ENCODE results near the gene SST.

Gene SST

DNA sequence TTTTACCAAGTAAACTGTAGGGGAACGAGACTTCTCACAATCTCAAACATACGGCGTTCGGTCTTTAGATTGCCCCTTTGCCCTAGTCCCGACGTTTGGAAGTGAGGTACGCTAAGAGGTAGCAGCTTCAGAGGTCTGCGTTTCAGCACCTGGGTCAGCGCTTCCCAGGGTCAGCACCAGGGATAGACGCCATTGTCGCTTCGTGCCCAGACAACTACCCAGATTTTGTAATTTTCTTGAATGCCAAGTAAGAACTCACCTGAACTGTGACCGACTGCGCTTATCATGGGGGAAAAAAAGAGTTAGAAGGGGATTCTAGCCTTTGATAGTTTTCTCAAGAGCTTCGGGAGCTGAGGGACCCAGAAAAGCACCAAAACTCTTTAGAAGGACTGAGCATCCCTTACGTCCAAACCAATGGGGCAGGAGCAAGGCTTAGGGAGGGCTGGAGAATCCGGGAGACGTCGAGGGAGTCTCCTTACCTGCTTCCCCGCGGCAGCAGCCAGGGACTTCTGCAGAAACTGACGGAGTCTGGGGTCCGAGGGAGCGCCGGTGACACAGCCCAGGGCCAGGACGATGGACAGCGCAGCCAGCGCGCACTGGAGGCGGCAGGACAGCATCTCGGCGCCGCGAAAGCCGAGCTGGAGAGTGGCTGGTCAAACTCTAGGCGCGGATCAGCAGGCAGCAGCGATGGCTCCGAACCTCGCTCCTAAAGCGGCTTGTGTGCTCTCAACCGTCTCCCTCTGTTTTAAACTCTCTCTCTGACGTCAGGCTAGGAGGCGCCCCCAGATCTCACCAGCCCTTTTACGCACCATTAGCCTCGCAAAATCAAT, at the start of gene SST:
SST (minus strand) TSS at position 720 of the 830 bp plus-strand sequence; CDS start at position 617, 103 bp downstream.
- DNase-seq (ENCODE audit: low read depth) = peak; percentile 26

DNA sequence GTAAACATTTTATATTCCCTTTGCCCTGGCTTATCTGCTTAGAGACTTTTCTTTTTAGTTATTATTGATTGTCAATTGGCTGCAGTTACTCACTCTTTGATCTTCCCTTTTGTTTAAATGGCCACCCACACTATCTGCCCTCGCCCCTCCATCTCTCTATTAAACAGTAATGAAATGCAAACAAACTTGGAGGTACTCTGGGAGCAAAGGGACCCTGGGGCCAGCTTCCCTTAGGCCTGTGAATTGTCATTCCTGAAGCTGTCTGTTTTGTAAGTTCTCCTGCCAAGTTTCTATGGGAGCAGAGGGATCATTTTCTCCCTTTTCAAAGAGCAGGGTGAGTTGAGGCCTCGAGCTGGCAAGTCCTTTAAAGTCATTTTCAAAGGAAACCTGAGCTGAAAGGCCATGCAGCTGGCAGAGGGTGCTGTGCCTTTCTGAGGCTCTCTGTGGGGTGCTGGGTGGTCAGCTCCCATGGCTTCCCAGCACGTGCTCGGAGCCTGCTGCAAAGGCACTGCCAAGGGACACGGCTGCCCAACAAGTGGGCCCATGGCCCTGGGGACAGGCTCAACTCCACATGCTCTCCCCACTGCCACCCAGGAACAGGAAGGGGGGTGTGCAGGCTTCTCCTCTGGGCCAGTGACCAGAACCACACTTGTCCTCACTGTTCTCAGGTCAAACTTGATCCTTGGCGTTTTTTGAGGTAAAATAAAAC, 49.6 kb upstream of the SST start:
- no peak for DNase-seq (ENCODE audit: low read depth)

GRCh38 chr3:187718802-187719201, 48.6 kb upstream of the SST start:
- no peak for DNase-seq (ENCODE audit: low read depth)

GRCh38 chr3:187717572-187717971, 47.4 kb upstream of the SST start:
- no peak for DNase-seq (ENCODE audit: low read depth)

DNA sequence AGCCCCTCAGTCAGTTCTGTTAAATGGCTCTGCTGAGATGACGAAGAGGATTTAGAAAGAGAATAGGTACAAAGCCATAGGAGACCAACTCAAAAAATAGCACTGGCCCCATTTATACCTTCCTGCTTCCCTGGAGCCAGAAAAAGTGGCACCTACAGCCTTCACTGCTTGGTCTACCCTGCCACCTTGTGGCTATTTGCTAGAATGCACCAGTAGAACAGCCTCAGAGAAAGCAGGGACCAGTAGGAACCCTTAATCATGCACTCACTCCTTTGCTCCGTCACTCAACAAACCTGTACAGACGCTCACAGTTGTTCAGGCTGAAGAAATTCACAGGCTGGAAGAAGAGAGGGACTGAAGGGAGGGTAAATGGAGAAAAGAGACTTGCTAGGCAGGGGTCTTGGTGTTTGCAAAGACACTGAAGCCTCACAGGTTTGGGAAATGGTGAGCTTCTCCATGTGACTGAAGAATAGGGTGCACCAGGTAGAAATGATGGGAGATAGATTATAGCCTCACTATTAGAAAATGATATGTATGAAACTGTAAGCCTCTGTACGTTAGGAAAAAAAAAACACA, 44.3 kb upstream of the SST start:
- DNase-seq (ENCODE audit: low read depth) = peak; percentile 51

DNA sequence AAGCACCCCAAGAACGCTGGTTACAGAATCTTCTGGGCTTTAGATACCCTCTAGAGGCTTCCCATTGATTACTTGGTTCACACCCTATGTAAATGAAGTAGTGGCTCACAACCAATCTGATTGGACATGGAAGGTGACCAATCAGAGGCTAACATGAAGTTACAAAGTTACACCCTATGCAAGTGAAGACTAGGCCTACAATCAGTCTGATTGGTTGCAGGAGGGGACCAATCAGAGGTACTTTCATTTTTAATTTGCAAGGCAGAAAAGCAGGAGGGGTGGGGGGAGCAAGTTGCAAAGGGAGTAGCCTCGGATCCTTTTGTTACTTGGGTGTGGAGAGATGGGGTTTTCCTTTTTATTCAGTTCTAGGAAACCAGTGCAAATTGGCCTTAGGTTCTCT, 43.3 kb upstream of the SST start:
- DNase-seq (ENCODE audit: low read depth) = no peak

DNA sequence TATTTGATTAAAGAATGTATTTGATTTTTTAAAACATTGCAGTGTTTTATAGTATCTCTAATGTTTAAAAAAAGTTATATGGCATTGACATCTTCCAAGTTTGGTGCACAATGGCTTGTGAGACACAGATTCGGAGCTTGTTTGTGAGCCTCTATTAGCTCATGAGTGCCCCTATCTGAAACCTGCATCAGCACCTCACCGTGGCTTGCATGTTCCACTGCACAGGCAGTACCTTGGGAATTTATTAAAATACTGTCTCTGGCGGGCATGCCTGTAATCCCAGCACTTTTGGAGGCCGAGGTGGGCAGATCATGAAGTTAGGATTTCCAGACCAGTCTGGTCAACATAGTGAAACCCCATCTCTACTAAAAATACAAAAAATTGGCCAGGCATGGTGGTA, 39.0 kb upstream of the SST start:
- no peak for DNase-seq (ENCODE audit: low read depth)

DNA sequence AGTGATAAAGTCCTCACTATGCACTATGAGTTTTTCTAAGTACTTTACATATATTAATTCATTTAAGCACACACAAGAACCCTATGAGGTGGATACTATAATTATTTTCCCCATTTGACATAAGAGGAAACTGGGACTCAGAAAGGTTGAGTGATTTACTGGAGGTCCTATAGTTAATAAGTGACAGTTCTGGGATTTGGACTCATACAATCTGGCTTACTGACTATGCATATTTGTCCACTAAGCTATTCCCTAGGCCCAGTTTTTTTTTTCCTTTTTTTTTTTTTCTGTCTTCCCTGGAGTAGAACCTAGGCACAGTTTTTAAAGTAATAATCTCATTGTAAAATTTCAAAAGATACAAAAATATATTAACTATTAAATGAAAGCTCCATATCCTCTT, 38.5 kb upstream of the SST start:
- DNase-seq (ENCODE audit: low read depth) = no peak

DNA sequence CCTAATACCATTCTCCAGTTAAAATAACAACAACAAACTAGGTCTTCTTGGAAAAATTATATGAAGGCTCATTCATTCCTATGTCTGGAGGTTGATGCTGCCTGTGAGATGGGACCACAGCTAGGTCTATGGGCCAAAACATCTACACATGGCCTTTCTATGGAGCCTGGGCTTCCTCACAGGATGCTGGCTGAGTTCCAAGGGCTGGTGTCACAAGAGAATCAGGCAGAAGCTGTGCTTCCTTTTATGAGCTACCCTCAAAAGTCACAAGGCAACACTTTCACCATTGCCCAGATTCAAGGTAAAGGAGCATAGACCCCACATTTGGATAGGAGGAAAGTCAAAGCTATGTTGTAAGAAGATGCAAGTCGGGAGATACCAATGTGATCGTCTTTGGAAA, 36.8 kb upstream of the SST start:
- no peak for DNase-seq (ENCODE audit: low read depth)

- DNase-seq (ENCODE audit: low read depth) = no peak
Observed at GRCh38 chr3:187705164-187705563, 35.0 kb upstream of the SST start.

- no peak for DNase-seq (ENCODE audit: low read depth)
Observed at GRCh38 chr3:187702507-187703033, 32.4 kb upstream of the SST start, which contains the start of gene RTP2. Gene RTP2, minus strand, starts transcription at chr3:187702557. Its CDS starts 429 bp downstream, at chr3:187702128.

GRCh38 chr3:187700249-187700648, 30.1 kb upstream of the SST start:
- no peak for DNase-seq (ENCODE audit: low read depth)

- no peak for DNase-seq (ENCODE audit: low read depth)
Observed at GRCh38 chr3:187698499-187699399, 28.6 kb upstream of the SST start.

DNA sequence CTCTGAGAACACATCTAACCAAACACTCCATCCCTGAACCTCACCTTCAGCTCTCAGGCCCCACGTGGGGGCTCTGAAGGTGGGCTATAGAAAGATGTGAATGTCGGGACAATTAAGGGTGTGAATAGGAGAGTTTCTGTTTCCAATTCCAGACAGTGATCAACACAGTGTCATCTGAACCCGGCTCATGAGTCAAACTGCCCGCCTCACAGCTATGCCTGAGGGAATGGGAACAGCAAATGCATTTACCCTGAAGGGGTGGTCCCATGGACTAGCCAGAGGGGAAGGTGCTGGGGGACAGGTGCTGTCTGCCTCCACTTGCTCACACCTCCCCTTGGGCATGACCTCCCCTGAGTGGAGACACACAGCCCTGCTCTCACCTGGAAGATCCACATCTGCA, 25.8 kb upstream of the SST start:
- no peak for DNase-seq (ENCODE audit: low read depth)

- DNase-seq (ENCODE audit: low read depth) = no peak
Observed at GRCh38 chr3:187695449-187695848, 25.3 kb upstream of the SST start.

- DNase-seq (ENCODE audit: low read depth) = no peak
Observed at GRCh38 chr3:187694801-187695200, 24.6 kb upstream of the SST start.

- DNase-seq (ENCODE audit: low read depth) = no peak
Observed at GRCh38 chr3:187693431-187693830, 23.2 kb upstream of the SST start.

GRCh38 chr3:187689984-187690383, 19.8 kb upstream of the SST start:
- DNase-seq (ENCODE audit: low read depth) = no peak

- DNase-seq (ENCODE audit: low read depth) = no peak
Observed at GRCh38 chr3:187686621-187687273, 16.6 kb upstream of the SST start.

DNA sequence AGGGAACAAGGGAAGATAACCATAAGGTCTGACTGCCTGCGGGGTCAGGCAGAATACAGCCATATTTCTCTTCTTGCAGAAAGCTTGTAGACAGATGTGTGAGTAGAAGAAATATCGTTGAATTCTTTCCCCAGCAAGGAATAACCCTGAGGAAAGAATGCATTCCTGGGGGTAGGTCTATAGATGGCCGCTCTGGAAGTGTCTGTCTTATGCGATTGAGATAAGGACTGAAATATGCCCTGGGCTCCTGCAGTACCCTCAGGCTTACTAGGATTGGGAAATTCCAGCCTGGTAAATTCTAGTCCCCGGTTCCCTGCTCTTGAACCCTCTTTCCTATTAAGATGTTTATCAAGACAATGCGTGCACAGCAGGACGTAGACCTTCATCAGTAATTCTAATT, 15.8 kb upstream of the SST start:
- no peak for DNase-seq (ENCODE audit: low read depth)

DNA sequence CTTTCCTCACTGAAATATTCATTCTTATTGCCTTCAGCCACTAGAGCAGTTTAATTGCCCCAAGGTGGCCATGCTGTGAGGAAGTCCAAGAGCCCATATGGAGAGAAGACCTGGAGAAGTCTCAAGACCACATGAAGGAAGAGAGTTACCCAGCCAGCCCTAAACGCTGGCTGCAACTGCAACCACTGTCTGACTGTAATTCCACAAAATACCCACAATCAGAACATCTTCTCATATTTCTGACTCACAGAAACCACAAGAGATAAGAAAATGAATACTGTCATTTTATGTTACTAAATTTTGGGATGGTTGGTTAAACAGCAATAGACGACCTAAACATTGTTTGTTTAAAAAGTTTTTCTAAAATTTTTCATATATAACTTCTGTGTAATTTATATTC, 14.7 kb upstream of the SST start:
- DNase-seq (ENCODE audit: low read depth) = no peak

All from stromal cell of bone marrow (primary cell).